IMR-90 (cell line): ENCODE results near the gene ABCA5. TPM values are rescaled to one million over a fixed set of nuclear protein-coding genes. Genes with fewer than 3 reads are reported as not detected.

Experiments
- ATAC-seq: fragments of 200-7000 bp; cut with Tn5 transposase; 2 replicates; pipeline ENCODE4 v1.9.1; 2020; ENCODE audit warnings: low read depth, mild to moderate bottlenecking, moderate library complexity
- BruUV-seq: library from RNA; stranded (reverse); fragments of 400-500 nt; replicated peaks from 2 replicates; lab custom pipeline; 2021; lab: Mats Ljungman, UMichigan
- CTCF ChIA-PET: fragments of 300-600 bp; formaldehyde crosslinking; extraction: SDS; loops from one replicate; lab custom pipeline; 2021; ENCODE audit warnings: antibody characterized with exemption; lab: Yijun Ruan, JAX
- POLR2A ChIA-PET: fragments of 300-600 bp; sonication (Branson Sonifier 250); formaldehyde crosslinking; loops from one replicate; lab custom pipeline; 2022; ENCODE audit warnings: antibody characterized with exemption; ENCODE audit not compliant: unreplicated experiment; lab: Charles Lee
- DNase-seq: peaks from one replicate; pipeline ENCODE4 v3.0.0; 2013
- H2AFZ ChIP-seq: replicated peaks from 2 replicates; pipeline ENCODE3; 2013; ENCODE audit warnings: low read length, mild to moderate bottlenecking; ENCODE audit not compliant: poor library complexity
- H2AK5ac ChIP-seq: 2 replicates; pipeline ENCODE4 v1.6.1; 2013; ENCODE audit warnings: low read depth, low read length, inconsistent platforms
- H2AK9ac ChIP-seq: replicated peaks from 2 replicates; pipeline ENCODE3; 2013; ENCODE audit warnings: mild to moderate bottlenecking, low read depth, low read length, moderate library complexity; ENCODE audit not compliant: poor library complexity
- H2BK120ac ChIP-seq: 2 replicates; pipeline ENCODE4 v1.6.1; 2013; ENCODE audit warnings: low read depth, low read length, inconsistent platforms
- H2BK15ac ChIP-seq: 3 replicates; pipeline ENCODE4 v1.6.1; 2013; ENCODE audit warnings: low read depth, low read length, inconsistent platforms
- H2BK20ac ChIP-seq: 2 replicates; pipeline ENCODE4 v1.6.1; 2013; ENCODE audit warnings: low read depth, mild to moderate bottlenecking, inconsistent platforms, low read length, moderate library complexity
- H2BK5ac ChIP-seq: 2 replicates; pipeline ENCODE4 v1.6.1; 2013; ENCODE audit warnings: mild to moderate bottlenecking, low read depth, low read length, inconsistent platforms; ENCODE audit not compliant: poor library complexity, severe bottlenecking
- H3K14ac ChIP-seq: replicated peaks from 2 replicates; pipeline ENCODE4 v1.6.1; 2013; ENCODE audit warnings: low read depth, low read length, inconsistent platforms
- H3K18ac ChIP-seq: 2 replicates; pipeline ENCODE4 v1.6.1; 2013; ENCODE audit warnings: low read depth, low read length, control low read depth
- H3K23ac ChIP-seq: 2 replicates; pipeline ENCODE4 v1.6.1; 2013; ENCODE audit warnings: low read depth, low read length, inconsistent platforms
- H3K27ac ChIP-seq: 2 replicates; pipeline ENCODE4 v1.5.1; 2013; ENCODE audit warnings: mild to moderate bottlenecking, control low read depth, low read length; ENCODE audit not compliant: insufficient read depth
- H3K27me3 ChIP-seq: 2 replicates; pipeline ENCODE4 v1.6.1; 2013; ENCODE audit warnings: low read length; ENCODE audit not compliant: control insufficient read depth, insufficient read depth
- H3K36me3 ChIP-seq: 2 replicates; pipeline ENCODE4 v1.6.1; 2013; ENCODE audit warnings: low read length, mixed read lengths; ENCODE audit not compliant: control insufficient read depth, insufficient read depth
- H3K4ac ChIP-seq: 2 replicates; pipeline ENCODE4 v1.6.1; 2013; ENCODE audit warnings: low read depth, low read length, inconsistent platforms
- H3K4me1 ChIP-seq: 2 replicates; pipeline ENCODE4 v1.6.1; 2013; ENCODE audit warnings: low read length, mixed read lengths; ENCODE audit not compliant: control insufficient read depth, insufficient read depth
- H3K4me2 ChIP-seq: 2 replicates; pipeline ENCODE4 v1.6.1; 2013; ENCODE audit warnings: low read depth, mild to moderate bottlenecking, control low read depth, low read length, moderate library complexity
- H3K4me3 ChIP-seq: 2 replicates; pipeline ENCODE4 v1.5.1; 2013; ENCODE audit warnings: low read depth, mild to moderate bottlenecking, control low read depth, low read length, moderate library complexity; ENCODE audit not compliant: insufficient read depth
- H3K56ac ChIP-seq: 2 replicates; pipeline ENCODE4 v1.6.1; 2013; ENCODE audit warnings: low read length, inconsistent platforms; ENCODE audit not compliant: insufficient read depth; ENCODE audit errors: extremely low read depth
- H3K79me1 ChIP-seq, 2 experiments: 2 replicates each; pipeline ENCODE4 v1.6.1; 2013; ENCODE audit warnings: low read length in 2 of 2, inconsistent platforms in 1 of 2, low read depth in 1 of 2
- H3K9ac ChIP-seq: 2 replicates; pipeline ENCODE4 v1.6.1; 2013; ENCODE audit warnings: low read depth, low read length, control low read depth
- H3K9me1 ChIP-seq: 2 replicates; pipeline ENCODE4 v1.6.1; 2013; ENCODE audit warnings: low read length, inconsistent platforms; ENCODE audit not compliant: insufficient read depth
- H3K9me3 ChIP-seq: 2 replicates; pipeline ENCODE4 v1.6.1; 2013; ENCODE audit warnings: low read length; ENCODE audit not compliant: control insufficient read depth, insufficient read depth
- H4K20me1 ChIP-seq: 2 replicates; pipeline ENCODE4 v1.6.1; 2013; ENCODE audit warnings: low read length, inconsistent platforms; ENCODE audit not compliant: insufficient read depth
- H4K5ac ChIP-seq: 2 replicates; pipeline ENCODE4 v1.6.1; 2013; ENCODE audit warnings: mild to moderate bottlenecking, low read depth, low read length, control low read depth
- H4K8ac ChIP-seq, 2 experiments: 2 replicates each; pipeline ENCODE4 v1.6.1; 2013; ENCODE audit warnings: low read depth in 2 of 2, low read length in 2 of 2, control low read depth in 1 of 2, inconsistent platforms in 1 of 2
- H4K91ac ChIP-seq: 2 replicates; pipeline ENCODE4 v1.6.1; 2013; ENCODE audit warnings: low read depth, low read length, inconsistent platforms; ENCODE audit not compliant: insufficient read depth
- BHLHE40 ChIP-seq: fragments of 150-350 bp; IDR thresholded peaks from 2 replicates; pipeline ENCODE4 v1.6.1; 2016; ENCODE audit warnings: mild to moderate bottlenecking, low read depth, low read length
- CEBPB ChIP-seq: IDR thresholded peaks from 2 replicates; pipeline ENCODE4 v1.6.1; 2012; ENCODE audit warnings: low read depth, low read length, improper control_type of control experiment
- CHD1 ChIP-seq: IDR thresholded peaks from 2 replicates; pipeline ENCODE4 v1.6.1; 2012; ENCODE audit warnings: low read depth, low read length, improper control_type of control experiment
- CTCF ChIP-seq: conservative IDR thresholded peaks from 2 replicates; pipeline ENCODE4 v1.5.1; 2012; ENCODE audit warnings: mild to moderate bottlenecking, low read depth, low read length, improper control_type of control experiment
- FOS ChIP-seq: fragments of 150-350 bp; IDR thresholded peaks from 2 replicates; pipeline ENCODE4 v1.6.1; 2016; ENCODE audit warnings: low read depth, low read length
- MAFK ChIP-seq: IDR thresholded peaks from 2 replicates; pipeline ENCODE4 v1.6.1; 2012; ENCODE audit warnings: low read depth, low read length, improper control_type of control experiment
- MAZ ChIP-seq: IDR thresholded peaks from 2 replicates; pipeline ENCODE4 v1.6.1; 2012; ENCODE audit warnings: low read depth, mild to moderate bottlenecking, low read length, improper control_type of control experiment, moderate library complexity, borderline replicate concordance
- MXI1 ChIP-seq: IDR thresholded peaks from 2 replicates; pipeline ENCODE4 v1.6.1; 2012; ENCODE audit warnings: low read depth, mild to moderate bottlenecking, low read length, moderate library complexity, borderline replicate concordance
- NFE2L2 ChIP-seq: fragments of 150-350 bp; IDR thresholded peaks from 2 replicates; pipeline ENCODE4 v1.6.1; 2016; ENCODE audit warnings: low read depth, mild to moderate bottlenecking, low read length
- POLR2A ChIP-seq: IDR thresholded peaks from 2 replicates; pipeline ENCODE4 v1.6.1; 2012; ENCODE audit warnings: mild to moderate bottlenecking, low read depth, low read length
- RAD21 ChIP-seq: IDR thresholded peaks from 2 replicates; pipeline ENCODE4 v1.6.1; 2012; ENCODE audit warnings: low read length, improper control_type of control experiment
- RCOR1 ChIP-seq: IDR thresholded peaks from 2 replicates; pipeline ENCODE4 v1.6.1; 2012; ENCODE audit warnings: mild to moderate bottlenecking, low read length, improper control_type of control experiment; ENCODE audit not compliant: insufficient replicate concordance
- RFX5 ChIP-seq: IDR thresholded peaks from 2 replicates; pipeline ENCODE4 v1.8.0; 2012; ENCODE audit warnings: low read depth, mild to moderate bottlenecking, low read length, moderate library complexity
- SMC3 ChIP-seq: fragments of 150-350 bp; IDR thresholded peaks from 2 replicates; pipeline ENCODE4 v1.6.1; 2016; ENCODE audit warnings: low read depth, mild to moderate bottlenecking, antibody characterized with exemption, low read length, moderate library complexity
- WGBS, 2 experiments: methylation state at CpG; one replicate each; pipeline versions ENCODE4 v1.1.5 to v1.1.7; 2013; ENCODE audit warnings: missing lambda C conversion rate in 2 of 2; ENCODE audit not compliant: insufficient read length in 1 of 2; ENCODE audit errors: extremely low coverage in 2 of 2; 5-methylcytosine and 5-hydroxymethylcytosine counted together
- dilution Hi-C: fragments of 300-500 bp; cut with HindIII; formaldehyde crosslinking; loops from one replicate; pipeline ENCODE4 v1.14.3; 2018; ENCODE audit warnings: low sequenced_read_pairs; ENCODE audit not compliant: unreplicated experiment
- in situ Hi-C: fragments of 300-500 bp; cut with MboI; formaldehyde crosslinking; loops from 3 replicates; pipeline ENCODE4 v1.14.3; 2019; ENCODE audit warnings: low sequenced_read_pairs, inconsistent platforms, mixed read lengths
- intact Hi-C: fragments of 100-400 bp; cut with micrococcal nuclease; formaldehyde crosslinking; loops from 2 replicates; pipeline ENCODE4 v1.10.0; 2022
- polyA plus RNA-seq, 3 experiments: library from polyadenylated mRNA; depleted of rRNA; stranded (reverse); fragments of >200 nt; gene quantifications; 2 replicates each; pipeline ENCODE4 v1.2.3, GENCODE V29; 2012; ENCODE audit warnings: low replicate concordance in 1 of 3
- total RNA-seq: library from RNA; depleted of rRNA; stranded (reverse); fragments of >200 nt; gene quantifications from 2 replicates; pipeline ENCODE4 v1.2.3, GENCODE V29; 2012
- TF ChIP-seq, protein P1 (sequence below): fragments of 150-350 bp; IDR thresholded peaks from 2 replicates; pipeline ENCODE4 v1.6.1; 2016; ENCODE audit warnings: low read depth, mild to moderate bottlenecking, low read length, moderate library complexity, borderline replicate concordance
- TF ChIP-seq, protein P2 (sequence below): fragments of 150-350 bp; IDR thresholded peaks from 2 replicates; pipeline ENCODE4 v1.6.1; 2017; ENCODE audit warnings: mild to moderate bottlenecking, antibody characterized with exemption, low read length, low read depth

Gene ABCA5
- total and polyA plus RNA-seq, 2 of the 4 experiments (the other 2 are of a cell fraction) = 1.3 to 2.3 TPM

- Histone ChIP-seq H3K4me3 (no peak overlapping the region), H2BK120ac (no peak overlapping the region), H3K4me1 (no peaks in the 10 kb centered on the region), H3K9ac (no peak overlapping the region), H2AFZ (no peak overlapping the region), H3K4me2 (no peak overlapping the region), H3K36me3 (no peaks in the 10 kb centered on the region), H4K5ac (no peak overlapping the region), H3K23ac (no peak overlapping the region), H3K9me1 (no peaks in the 10 kb centered on the region), H3K4ac (no peak overlapping the region), H4K20me1 (no peaks in the 10 kb centered on the region), H2BK5ac (no peak overlapping the region), H2AK9ac (no peak overlapping the region), H4K8ac (no peak overlapping the region), H3K56ac (no peak overlapping the region), H2BK15ac (no peak overlapping the region), H4K91ac (no peak overlapping the region), H3K27ac (no peak overlapping the region), H3K14ac (no peak overlapping the region), H2AK5ac (no peak overlapping the region), H3K18ac (no peak overlapping the region), H3K9me3 (no peaks in the 10 kb centered on the region), H2BK20ac (no peak overlapping the region), H3K27me3 (no peaks in the 10 kb centered on the region), H3K79me1 (no peaks in the 10 kb centered on the region)
- ChIA-PET POLR2A (no interaction called here), CTCF (no interaction called here)
- in situ Hi-C loops = no loop called here
- no TSS peak for BruUV-seq
- TF ChIP-seq RAD21 (no peak), RCOR1 (no peak), RFX5 (no peak), MXI1 (no peak), CEBPB (no peak), NFE2L2 (no peak), MAZ (no peak), CHD1 (no peak), FOS (no peak), BHLHE40 (no peak), SMC3 (no peak), CTCF (no peak), POLR2A (no peak), MAFK (no peak)
- TF ChIP-seq, protein P1, sequence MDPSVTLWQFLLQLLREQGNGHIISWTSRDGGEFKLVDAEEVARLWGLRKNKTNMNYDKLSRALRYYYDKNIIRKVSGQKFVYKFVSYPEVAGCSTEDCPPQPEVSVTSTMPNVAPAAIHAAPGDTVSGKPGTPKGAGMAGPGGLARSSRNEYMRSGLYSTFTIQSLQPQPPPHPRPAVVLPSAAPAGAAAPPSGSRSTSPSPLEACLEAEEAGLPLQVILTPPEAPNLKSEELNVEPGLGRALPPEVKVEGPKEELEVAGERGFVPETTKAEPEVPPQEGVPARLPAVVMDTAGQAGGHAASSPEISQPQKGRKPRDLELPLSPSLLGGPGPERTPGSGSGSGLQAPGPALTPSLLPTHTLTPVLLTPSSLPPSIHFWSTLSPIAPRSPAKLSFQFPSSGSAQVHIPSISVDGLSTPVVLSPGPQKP = no peak
- TF ChIP-seq, protein P2, sequence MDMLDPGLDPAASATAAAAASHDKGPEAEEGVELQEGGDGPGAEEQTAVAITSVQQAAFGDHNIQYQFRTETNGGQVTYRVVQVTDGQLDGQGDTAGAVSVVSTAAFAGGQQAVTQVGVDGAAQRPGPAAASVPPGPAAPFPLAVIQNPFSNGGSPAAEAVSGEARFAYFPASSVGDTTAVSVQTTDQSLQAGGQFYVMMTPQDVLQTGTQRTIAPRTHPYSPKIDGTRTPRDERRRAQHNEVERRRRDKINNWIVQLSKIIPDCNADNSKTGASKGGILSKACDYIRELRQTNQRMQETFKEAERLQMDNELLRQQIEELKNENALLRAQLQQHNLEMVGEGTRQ = no peak
- no CpG with 5 or more reads among the region's 3 CpGs for whole genome bisulfite sequencing, 2 experiments
- DNase-seq = no peak
- intact Hi-C loops = loop anchor here (10.0 kb wide), 1 partner anchor 1285 kb away; no protein-coding TSS in a partner anchor
- no peak for ATAC-seq
- dilution Hi-C loops = no loop called here
Measured at GRCh38 chr17:69339937-69340336, 13.0 kb upstream of the ABCA5 start.
